ENCODE results near the gene CEP41.

CEP41 gene

GRCh38 chr7:130486114-130486953 is 45.5 kb upstream of the CEP41 start:
- TF ChIP-seq CTCF (IDR thresholded peaks at IDR 0.05; ENCODE audit: low read depth, low read length) = no peak
- H3K4me3 ChIP-seq (ENCODE audit: low read depth, low read length) = no peak overlapping the region

GRCh38 chr7:130485734-130486113 is 44.9 kb upstream of the CEP41 start:
- TF ChIP-seq CTCF (IDR thresholded peaks at IDR 0.05; ENCODE audit: low read depth, low read length) = no peak
- H3K4me3 ChIP-seq (ENCODE audit: low read depth, low read length) = no peak overlapping the region

GRCh38 chr7:130483031-130483430 is 42.2 kb upstream of the CEP41 start:
- TF ChIP-seq CTCF (IDR thresholded peaks at IDR 0.05; ENCODE audit: low read depth, low read length) = no peak
- H3K4me3 ChIP-seq (ENCODE audit: low read depth, low read length) = no peak overlapping the region

- H3K4me3 ChIP-seq (ENCODE audit: low read depth, low read length) = no peak overlapping the region
- TF ChIP-seq CTCF (IDR thresholded peaks at IDR 0.05; ENCODE audit: low read depth, low read length) = no peak
Observed at GRCh38 chr7:130481898-130482297, 41.1 kb upstream of the CEP41 start.

- TF ChIP-seq CTCF (IDR thresholded peaks at IDR 0.05; ENCODE audit: low read depth, low read length) = no peak
- H3K4me3 ChIP-seq (ENCODE audit: low read depth, low read length) = no peak overlapping the region
Observed at GRCh38 chr7:130479716-130480400, 39.0 kb upstream of the CEP41 start.

GRCh38 chr7:130478991-130479390 is 38.2 kb upstream of the CEP41 start:
- H3K4me3 ChIP-seq (ENCODE audit: low read depth, low read length) = no peak overlapping the region
- TF ChIP-seq CTCF (IDR thresholded peaks at IDR 0.05; ENCODE audit: low read depth, low read length) = no peak

Measured in WI38 (cell line).